ENCODE data around the gene CYP26B1. TPM values are rescaled to one million over a fixed set of nuclear protein-coding genes. Genes with fewer than 3 reads are reported as not detected.

Gene CYP26B1
- total and polyA plus RNA-seq, 9 of the 15 experiments (the other 6 are each of a cell fraction or from before 2014, with no cell fraction given) = 0.01 to 0.13 (median 0.04) TPM; not detected in 6

GRCh38 chr2:72159211-72159993 lies 11.7 kb upstream of the CYP26B1 start (continued):
- no peak for TF ChIP-seq ZNF280B (CRISPR knock-in tag; IDR thresholded peaks at IDR 0.05)
- no peak for TF ChIP-seq SAFB (IDR thresholded peaks at IDR 0.05; ENCODE audit: borderline replicate concordance, low read depth, low read length)
- no peak for TF ChIP-seq SREBF1 (IDR thresholded peaks at IDR 0.05; ENCODE audit: borderline replicate concordance, low read depth, low read length)
- no peak for TF ChIP-seq PRMT5 (CRISPR knock-in tag; IDR thresholded peaks at IDR 0.05)
- TF ChIP-seq, protein P1, sequence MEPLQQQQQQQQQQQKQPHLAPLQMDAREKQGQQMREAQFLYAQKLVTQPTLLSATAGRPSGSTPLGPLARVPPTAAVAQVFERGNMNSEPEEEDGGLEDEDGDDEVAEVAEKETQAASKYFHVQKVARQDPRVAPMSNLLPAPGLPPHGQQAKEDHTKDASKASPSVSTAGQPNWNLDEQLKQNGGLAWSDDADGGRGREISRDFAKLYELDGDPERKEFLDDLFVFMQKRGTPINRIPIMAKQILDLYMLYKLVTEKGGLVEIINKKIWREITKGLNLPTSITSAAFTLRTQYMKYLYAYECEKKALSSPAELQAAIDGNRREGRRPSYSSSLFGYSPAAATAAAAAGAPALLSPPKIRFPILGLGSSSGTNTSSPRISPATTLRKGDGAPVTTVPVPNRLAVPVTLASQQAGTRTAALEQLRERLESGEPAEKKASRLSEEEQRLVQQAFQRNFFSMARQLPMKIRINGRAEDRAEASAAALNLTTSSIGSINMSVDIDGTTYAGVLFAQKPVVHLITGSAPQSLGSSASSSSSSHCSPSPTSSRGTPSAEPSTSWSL (CRISPR knock-in tag; IDR thresholded peaks at IDR 0.05; ENCODE audit: borderline replicate concordance) = no peak
- no peak for TF ChIP-seq ZNF79 (CRISPR knock-in tag; IDR thresholded peaks at IDR 0.05; ENCODE audit: low read depth)
- no peak for TF ChIP-seq DACH1 (IDR thresholded peaks at IDR 0.05; ENCODE audit: partially characterized antibody)
- TF ChIP-seq COPS2 (conservative IDR thresholded peaks at IDR 0.05) = no peak
- no peak for TF ChIP-seq ELF1 (tag; IDR thresholded peaks at IDR 0.05)
- TF ChIP-seq HEY1 (CRISPR knock-in tag; IDR thresholded peaks at IDR 0.05; ENCODE audit: borderline replicate concordance) = no peak
- TF ChIP-seq ILK (tag; IDR thresholded peaks at IDR 0.05; ENCODE audit: borderline replicate concordance, low read depth) = no peak
